ENCODE data around the gene TFAM. TPM values are rescaled to one million over a fixed set of nuclear protein-coding genes. Genes with fewer than 3 reads are reported as not detected.

The TFAM gene
- 10 to 100 TPM; 36.3 to 57.2 TPM for total RNA-seq
- polyA plus RNA-seq (ENCODE audit: insufficient read depth, low read depth, low replicate concordance): 65.7 TPM
- long read RNA-seq, donor 1, full-length matches to known transcripts: 18 of 82 reads
- long read RNA-seq, donor 1, partial matches to known transcripts: 64 of 82 reads
- long read RNA-seq, donor 1, other reads (novel, unspliced or antisense): 0 of 82 reads
- long read RNA-seq, donor 2, full-length matches to known transcripts: 1 of 37 reads
- long read RNA-seq, donor 2, partial matches to known transcripts: 36 of 37 reads
- long read RNA-seq, donor 2, other reads (novel, unspliced or antisense): 0 of 37 reads

- H3K27ac ChIP-seq: peak within 1 kb of the TSS; percentile 92 to 97
- H3K27me3 ChIP-seq: no peaks in the 10 kb centered on the region
- peak; percentile 94 for DNase-seq
- H3K36me3 ChIP-seq (ENCODE audit: low read depth, missing control alignments): no peaks in the 10 kb centered on the region
- no peak for TF ChIP-seq POLR2A (IDR thresholded peaks at IDR 0.05)
- TF ChIP-seq, protein P1, sequence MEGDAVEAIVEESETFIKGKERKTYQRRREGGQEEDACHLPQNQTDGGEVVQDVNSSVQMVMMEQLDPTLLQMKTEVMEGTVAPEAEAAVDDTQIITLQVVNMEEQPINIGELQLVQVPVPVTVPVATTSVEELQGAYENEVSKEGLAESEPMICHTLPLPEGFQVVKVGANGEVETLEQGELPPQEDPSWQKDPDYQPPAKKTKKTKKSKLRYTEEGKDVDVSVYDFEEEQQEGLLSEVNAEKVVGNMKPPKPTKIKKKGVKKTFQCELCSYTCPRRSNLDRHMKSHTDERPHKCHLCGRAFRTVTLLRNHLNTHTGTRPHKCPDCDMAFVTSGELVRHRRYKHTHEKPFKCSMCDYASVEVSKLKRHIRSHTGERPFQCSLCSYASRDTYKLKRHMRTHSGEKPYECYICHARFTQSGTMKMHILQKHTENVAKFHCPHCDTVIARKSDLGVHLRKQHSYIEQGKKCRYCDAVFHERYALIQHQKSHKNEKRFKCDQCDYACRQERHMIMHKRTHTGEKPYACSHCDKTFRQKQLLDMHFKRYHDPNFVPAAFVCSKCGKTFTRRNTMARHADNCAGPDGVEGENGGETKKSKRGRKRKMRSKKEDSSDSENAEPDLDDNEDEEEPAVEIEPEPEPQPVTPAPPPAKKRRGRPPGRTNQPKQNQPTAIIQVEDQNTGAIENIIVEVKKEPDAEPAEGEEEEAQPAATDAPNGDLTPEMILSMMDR (IDR thresholded peaks at IDR 0.05): peak in 2 of 3 experiments; percentile 23 to 40
- H3K9me3 ChIP-seq: no peaks in the 10 kb centered on the region
- peak within 1 kb of the TSS; percentile 88 to 94 for H3K4me3 ChIP-seq
- intact Hi-C loops (cut with DNase I; ENCODE audit: low total_unique reads): no loop called here
- 0 to 1% methylated on average over 14 to 61 of the region's 65 CpGs for WGBS, 2 donors
- H3K4me1 ChIP-seq: peaks cover 20% of the 10 kb centered on the region
Measured at GRCh38 chr10:58384999-58385783, at the start of gene TFAM. Gene TFAM, plus strand, starts transcription at chr10:58385410. Its CDS starts 138 bp downstream, at chr10:58385548.

- H3K9me3 ChIP-seq: no peaks in the 10 kb centered on the region
- no peak overlapping the region for H3K27ac ChIP-seq
- no peaks in the 10 kb centered on the region for H3K36me3 ChIP-seq (ENCODE audit: low read depth, missing control alignments)
- no peak for DNase-seq
- intact Hi-C loops (cut with DNase I; ENCODE audit: low total_unique reads): no loop called here
- 78 to 81% methylated on average over 4 of the region's 4 CpGs for WGBS, 2 donors
- H3K4me1 ChIP-seq: peaks cover 3% of the 10 kb centered on the region
- H3K4me3 ChIP-seq: no peak overlapping the region
- no peaks in the 10 kb centered on the region for H3K27me3 ChIP-seq
- TF ChIP-seq, protein P1 (IDR thresholded peaks at IDR 0.05): no peak
- no peak for TF ChIP-seq POLR2A (IDR thresholded peaks at IDR 0.05)
Measured at GRCh38 chr10:58336242-58336641, 49.0 kb upstream of the TFAM start.

GRCh38 chr10:58341422-58341821, 43.8 kb upstream of the TFAM start:
- TF ChIP-seq, protein P1 (IDR thresholded peaks at IDR 0.05): no peak
- TF ChIP-seq POLR2A (IDR thresholded peaks at IDR 0.05): no peak
- intact Hi-C loops (cut with DNase I; ENCODE audit: low total_unique reads): no loop called here
- DNase-seq: no peak
- Histone ChIP-seq H3K36me3 (ENCODE audit: low read depth, missing control alignments) (no peaks in the 10 kb centered on the region), H3K4me3 (no peak overlapping the region), H3K9me3 (no peaks in the 10 kb centered on the region), H3K27ac (no peak overlapping the region), H3K27me3 (no peaks in the 10 kb centered on the region), H3K4me1 (peaks cover 6% of the 10 kb centered on the region)
- WGBS, 2 donors: 83 to 86% methylated on average over 4 of the region's 4 CpGs

- WGBS, 2 donors: 84 to 92% methylated on average over 1 of the region's 1 CpG
- Histone ChIP-seq H3K4me3 (no peak overlapping the region), H3K36me3 (ENCODE audit: low read depth, missing control alignments) (no peaks in the 10 kb centered on the region), H3K4me1 (peaks cover 6% of the 10 kb centered on the region), H3K27ac (no peak overlapping the region), H3K9me3 (no peaks in the 10 kb centered on the region), H3K27me3 (no peaks in the 10 kb centered on the region)
- no peak for DNase-seq
- intact Hi-C loops (cut with DNase I; ENCODE audit: low total_unique reads): no loop called here
- no peak for TF ChIP-seq POLR2A (IDR thresholded peaks at IDR 0.05)
- TF ChIP-seq, protein P1 (IDR thresholded peaks at IDR 0.05): no peak
Measured at GRCh38 chr10:58341947-58342346, 43.3 kb upstream of the TFAM start.
